Neural cell (in vitro differentiated cells): Measurements from ENCODE around the gene COQ10B. TPM values are rescaled to one million over a fixed set of nuclear protein-coding genes. Genes with fewer than 3 reads are reported as not detected.
A peak's percentile ranks its signal among the peaks of the same experiment; 100 is the strongest.

Experiments used
- H2AFZ ChIP-seq: fragments of 200-600, 300-800 bp; sonication (generic), shearing (Covaris generic); 2 replicates; pipeline ENCODE4 v1.6.0; 2014; ENCODE audit warnings: low read depth, mild to moderate bottlenecking, antibody characterized with exemption, low read length, moderate library complexity
- H3F3A ChIP-seq: fragments of 200-600 bp; shearing (Covaris generic); 2 replicates; pipeline ENCODE4 v1.6.1; 2016; ENCODE audit warnings: mild to moderate bottlenecking, moderate library complexity, mixed read lengths, antibody characterized with exemption, low read length; ENCODE audit not compliant: insufficient read depth, poor library complexity, severe bottlenecking
- H3K27ac ChIP-seq: fragments of 200-600, 300-800 bp; sonication (generic), shearing (Covaris generic); 2 replicates; pipeline ENCODE4 v1.5.1; 2014; ENCODE audit warnings: mild to moderate bottlenecking, low read length, moderate library complexity
- H3K27me3 ChIP-seq: fragments of 300-800, 200-600 bp; sonication (generic), shearing (Covaris generic); 2 replicates; pipeline ENCODE4 v1.6.0; 2014; ENCODE audit warnings: mild to moderate bottlenecking, low read depth, low read length, moderate library complexity; ENCODE audit not compliant: insufficient read depth
- H3K36me3 ChIP-seq: fragments of 300-800, 200-600 bp; sonication (generic), shearing (Covaris generic); 2 replicates; pipeline ENCODE4 v1.5.1; 2014; ENCODE audit warnings: mild to moderate bottlenecking, antibody characterized with exemption, low read length, moderate library complexity; ENCODE audit not compliant: insufficient read depth
- H3K4me2 ChIP-seq: fragments of 300-800, 200-600 bp; sonication (generic), shearing (Covaris generic); 2 replicates; pipeline ENCODE4 v1.6.0; 2014; ENCODE audit warnings: mild to moderate bottlenecking, low read length
- H3K4me3 ChIP-seq: fragments of 300-800, 200-600 bp; sonication (generic), shearing (Covaris generic); 2 replicates; pipeline ENCODE4 v1.5.1; 2014; ENCODE audit warnings: mild to moderate bottlenecking, low read length, moderate library complexity
- H3K79me2 ChIP-seq: fragments of 200-600 bp; shearing (Covaris generic); replicated peaks from 2 replicates; pipeline ENCODE4 v1.6.0; 2014; ENCODE audit warnings: mild to moderate bottlenecking, low read length, moderate library complexity; ENCODE audit not compliant: insufficient read depth
- H3K9ac ChIP-seq: fragments of 300-800, 200-600 bp; sonication (generic), shearing (Covaris generic); 2 replicates; pipeline ENCODE4 v1.6.1; 2016; ENCODE audit warnings: mild to moderate bottlenecking, low read length, mixed read lengths
- H3K9me2 ChIP-seq: fragments of 200-600 bp; shearing (Covaris generic); 2 replicates; pipeline ENCODE4 v1.6.1; 2016; ENCODE audit warnings: mild to moderate bottlenecking, low read length, mixed read lengths; ENCODE audit not compliant: insufficient read depth
- H3K9me3 ChIP-seq: fragments of 200-600, 300-800 bp; sonication (generic), shearing (Covaris generic); 2 replicates; pipeline ENCODE4 v1.6.1; 2016; ENCODE audit warnings: mild to moderate bottlenecking, mixed run types, low read length, moderate library complexity, mixed read lengths
- H4K20me1 ChIP-seq: fragments of 200-600 bp; shearing (Covaris generic); 2 replicates; pipeline ENCODE4 v1.6.1; 2016; ENCODE audit warnings: mild to moderate bottlenecking, mixed run types; ENCODE audit not compliant: insufficient read depth
- EP300 ChIP-seq: fragments of 450-650 bp; conservative IDR thresholded peaks from 2 replicates; pipeline ENCODE4 v1.6.1; 2014; ENCODE audit warnings: antibody characterized with exemption, mild to moderate bottlenecking, moderate library complexity; ENCODE audit not compliant: poor library complexity, severe bottlenecking
- EZH2 ChIP-seq: fragments of 200-600, 300-800 bp; shearing (Covaris generic), sonication (generic); IDR thresholded peaks from 2 replicates; pipeline ENCODE4 v1.6.1; 2014; ENCODE audit warnings: antibody characterized with exemption, low read length, borderline replicate concordance, mild to moderate bottlenecking; ENCODE audit not compliant: insufficient read depth, poor library complexity, severe bottlenecking
- MXI1 ChIP-seq: fragments of 450-650 bp; conservative IDR thresholded peaks from 2 replicates; pipeline ENCODE4 v1.6.1; 2014; ENCODE audit warnings: antibody characterized with exemption, mild to moderate bottlenecking; ENCODE audit not compliant: poor library complexity, severe bottlenecking
- POLR2AphosphoS5 ChIP-seq: IDR thresholded peaks from 2 replicates; pipeline ENCODE4 v1.6.1; 2012
- RAD21 ChIP-seq: fragments of 450-650 bp; conservative IDR thresholded peaks from 2 replicates; pipeline ENCODE4 v1.6.1; 2014; ENCODE audit warnings: antibody characterized with exemption, mild to moderate bottlenecking, moderate library complexity
- SMC3 ChIP-seq: fragments of 450-650 bp; conservative IDR thresholded peaks from 2 replicates; pipeline ENCODE4 v1.6.1; 2014; ENCODE audit warnings: antibody characterized with exemption, mild to moderate bottlenecking, moderate library complexity; ENCODE audit not compliant: poor library complexity
- TAF1 ChIP-seq: IDR thresholded peaks from 2 replicates; pipeline ENCODE4 v1.6.1; 2012; ENCODE audit warnings: low read depth
- polyA plus RNA-seq: library from polyadenylated mRNA; depleted of rRNA; stranded (reverse); fragments of >200 nt; gene quantifications from 2 replicates; pipeline ENCODE4 v1.2.3, GENCODE V29; 2014
- TF ChIP-seq, protein P1 (sequence below): IDR thresholded peaks from 2 replicates; pipeline ENCODE4 v1.6.1; 2012; ENCODE audit warnings: borderline replicate concordance
- TF ChIP-seq, protein P2 (sequence below): fragments of 450-650 bp; IDR thresholded peaks from 2 replicates; pipeline ENCODE4 v1.5.1; 2014; ENCODE audit warnings: antibody characterized with exemption, mild to moderate bottlenecking, moderate library complexity; ENCODE audit not compliant: poor library complexity, severe bottlenecking

Gene COQ10B
- polyA plus RNA-seq, 1 donor from 2014 or later, result 28.4 TPM

DNA sequence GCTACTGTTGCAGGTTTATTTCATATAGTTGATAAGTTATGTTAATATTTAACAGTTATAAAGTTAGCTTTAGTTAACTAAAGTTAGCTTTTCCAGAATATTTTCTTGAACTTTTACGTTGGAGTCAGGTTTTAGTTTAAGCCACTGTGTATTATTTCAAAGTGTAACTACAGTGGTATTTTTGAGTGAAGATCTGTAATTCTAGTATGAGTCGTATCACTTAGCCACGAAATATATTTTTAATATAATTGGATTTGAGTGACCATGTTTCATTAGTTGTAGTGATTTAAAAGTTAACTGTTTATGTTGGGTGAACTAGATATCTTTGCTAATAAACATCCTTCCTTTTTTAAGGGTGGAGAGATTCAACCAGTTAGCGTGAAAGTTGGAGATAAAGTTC lies 49.3 kb downstream of the COQ10B start:
- Histone ChIP-seq H3K27me3 (no peaks in the 10 kb centered on the region), H3K4me3 (peak overlapping the region; percentile 96), H2AFZ (no peak overlapping the region), H4K20me1 (no peaks in the 10 kb centered on the region), H3K4me2 (no peak overlapping the region), H3K9me2 (no peaks in the 10 kb centered on the region), H3K27ac (no peak overlapping the region), H3K9ac (no peak overlapping the region), H3K36me3 (no peaks in the 10 kb centered on the region), H3F3A (no peaks in the 10 kb centered on the region), H3K9me3 (no peaks in the 10 kb centered on the region), H3K79me2 (peaks cover 30% of the 10 kb centered on the region)
- TF ChIP-seq POLR2AphosphoS5, result no peak
- TF ChIP-seq SMC3, result no peak
- TF ChIP-seq, protein P1, sequence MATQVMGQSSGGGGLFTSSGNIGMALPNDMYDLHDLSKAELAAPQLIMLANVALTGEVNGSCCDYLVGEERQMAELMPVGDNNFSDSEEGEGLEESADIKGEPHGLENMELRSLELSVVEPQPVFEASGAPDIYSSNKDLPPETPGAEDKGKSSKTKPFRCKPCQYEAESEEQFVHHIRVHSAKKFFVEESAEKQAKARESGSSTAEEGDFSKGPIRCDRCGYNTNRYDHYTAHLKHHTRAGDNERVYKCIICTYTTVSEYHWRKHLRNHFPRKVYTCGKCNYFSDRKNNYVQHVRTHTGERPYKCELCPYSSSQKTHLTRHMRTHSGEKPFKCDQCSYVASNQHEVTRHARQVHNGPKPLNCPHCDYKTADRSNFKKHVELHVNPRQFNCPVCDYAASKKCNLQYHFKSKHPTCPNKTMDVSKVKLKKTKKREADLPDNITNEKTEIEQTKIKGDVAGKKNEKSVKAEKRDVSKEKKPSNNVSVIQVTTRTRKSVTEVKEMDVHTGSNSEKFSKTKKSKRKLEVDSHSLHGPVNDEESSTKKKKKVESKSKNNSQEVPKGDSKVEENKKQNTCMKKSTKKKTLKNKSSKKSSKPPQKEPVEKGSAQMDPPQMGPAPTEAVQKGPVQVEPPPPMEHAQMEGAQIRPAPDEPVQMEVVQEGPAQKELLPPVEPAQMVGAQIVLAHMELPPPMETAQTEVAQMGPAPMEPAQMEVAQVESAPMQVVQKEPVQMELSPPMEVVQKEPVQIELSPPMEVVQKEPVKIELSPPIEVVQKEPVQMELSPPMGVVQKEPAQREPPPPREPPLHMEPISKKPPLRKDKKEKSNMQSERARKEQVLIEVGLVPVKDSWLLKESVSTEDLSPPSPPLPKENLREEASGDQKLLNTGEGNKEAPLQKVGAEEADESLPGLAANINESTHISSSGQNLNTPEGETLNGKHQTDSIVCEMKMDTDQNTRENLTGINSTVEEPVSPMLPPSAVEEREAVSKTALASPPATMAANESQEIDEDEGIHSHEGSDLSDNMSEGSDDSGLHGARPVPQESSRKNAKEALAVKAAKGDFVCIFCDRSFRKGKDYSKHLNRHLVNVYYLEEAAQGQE, result no peak
- TF ChIP-seq RAD21, result no peak
- TF ChIP-seq EZH2, result no peak
- TF ChIP-seq, protein P2, sequence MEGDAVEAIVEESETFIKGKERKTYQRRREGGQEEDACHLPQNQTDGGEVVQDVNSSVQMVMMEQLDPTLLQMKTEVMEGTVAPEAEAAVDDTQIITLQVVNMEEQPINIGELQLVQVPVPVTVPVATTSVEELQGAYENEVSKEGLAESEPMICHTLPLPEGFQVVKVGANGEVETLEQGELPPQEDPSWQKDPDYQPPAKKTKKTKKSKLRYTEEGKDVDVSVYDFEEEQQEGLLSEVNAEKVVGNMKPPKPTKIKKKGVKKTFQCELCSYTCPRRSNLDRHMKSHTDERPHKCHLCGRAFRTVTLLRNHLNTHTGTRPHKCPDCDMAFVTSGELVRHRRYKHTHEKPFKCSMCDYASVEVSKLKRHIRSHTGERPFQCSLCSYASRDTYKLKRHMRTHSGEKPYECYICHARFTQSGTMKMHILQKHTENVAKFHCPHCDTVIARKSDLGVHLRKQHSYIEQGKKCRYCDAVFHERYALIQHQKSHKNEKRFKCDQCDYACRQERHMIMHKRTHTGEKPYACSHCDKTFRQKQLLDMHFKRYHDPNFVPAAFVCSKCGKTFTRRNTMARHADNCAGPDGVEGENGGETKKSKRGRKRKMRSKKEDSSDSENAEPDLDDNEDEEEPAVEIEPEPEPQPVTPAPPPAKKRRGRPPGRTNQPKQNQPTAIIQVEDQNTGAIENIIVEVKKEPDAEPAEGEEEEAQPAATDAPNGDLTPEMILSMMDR, result no peak
- no peak for TF ChIP-seq TAF1
- TF ChIP-seq EP300, result no peak
- no peak for TF ChIP-seq MXI1

- Histone ChIP-seq H4K20me1 (no peaks in the 10 kb centered on the region), H3K27ac (no peak overlapping the region), H3K9me3 (no peaks in the 10 kb centered on the region), H3F3A (no peaks in the 10 kb centered on the region), H2AFZ (no peak overlapping the region), H3K36me3 (no peaks in the 10 kb centered on the region), H3K27me3 (no peaks in the 10 kb centered on the region), H3K9me2 (no peaks in the 10 kb centered on the region), H3K4me2 (no peak overlapping the region), H3K9ac (no peak overlapping the region), H3K79me2 (peaks cover 19% of the 10 kb centered on the region), H3K4me3 (no peak overlapping the region)
- TF ChIP-seq RAD21, result no peak
- TF ChIP-seq MXI1, result no peak
- no peak for TF ChIP-seq POLR2AphosphoS5
Measured at GRCh38 chr2:197504000-197504399, 50.6 kb downstream of the COQ10B start.

DNA sequence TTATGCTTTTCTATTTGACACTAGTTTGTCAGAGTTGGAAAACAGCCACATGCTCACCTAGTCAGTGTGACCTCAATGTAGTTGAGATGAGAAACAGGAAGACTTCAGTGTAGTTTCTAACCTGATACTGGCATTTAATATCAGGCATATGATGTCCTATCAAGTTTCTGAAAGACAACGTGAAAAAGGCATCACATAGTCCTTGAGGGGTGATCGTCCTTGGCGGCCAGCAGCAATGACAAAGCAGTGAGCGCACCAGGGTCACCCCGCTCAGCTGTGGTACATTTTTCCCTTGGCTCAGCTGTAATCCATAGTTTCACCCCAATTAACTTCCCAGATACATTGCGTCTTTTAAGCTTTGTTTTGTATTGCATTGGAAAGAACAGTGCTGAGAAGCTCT lies 51.2 kb downstream of the COQ10B start:
- Histone ChIP-seq H3K27ac (no peak overlapping the region), H3K4me2 (no peak overlapping the region), H3K79me2 (peaks cover 19% of the 10 kb centered on the region), H3K4me3 (no peak overlapping the region), H3K9me3 (no peaks in the 10 kb centered on the region), H3K27me3 (no peaks in the 10 kb centered on the region), H3K36me3 (no peaks in the 10 kb centered on the region), H4K20me1 (no peaks in the 10 kb centered on the region), H3F3A (no peaks in the 10 kb centered on the region), H2AFZ (no peak overlapping the region), H3K9ac (no peak overlapping the region), H3K9me2 (no peaks in the 10 kb centered on the region)
- TF ChIP-seq, protein P1, result no peak
- TF ChIP-seq EP300 (no peak), POLR2AphosphoS5 (no peak), TAF1 (no peak), MXI1 (no peak), RAD21 (no peak), SMC3 (no peak), EZH2 (no peak)
- TF ChIP-seq, protein P2, result no peak
